Sigmoid colon (tissue), 4 donors: Measurements from ENCODE around the gene COL4A2.

Experiments used
- EP300 ChIP-seq, 4 donors: sonication (generic); formaldehyde crosslinking; IDR thresholded peaks; one replicate each; pipeline ENCODE4 v1.6.1; 2017; ENCODE audit warnings: antibody characterized with exemption in 4 of 4
- POLR2A ChIP-seq, 2 donors: fragments of 450-650 bp; IDR thresholded peaks; one replicate each; pipeline ENCODE4 v1.6.1; 2016; ENCODE audit warnings: antibody characterized with exemption in 2 of 2, mild to moderate bottlenecking in 2 of 2, moderate library complexity in 2 of 2
- POLR2AphosphoS5 ChIP-seq, 4 donors: sonication (generic); formaldehyde crosslinking; IDR thresholded peaks; one replicate each; pipeline ENCODE4 v1.6.1; 2017; ENCODE audit warnings: antibody characterized with exemption in 4 of 4
- TF ChIP-seq, protein P1 (sequence below), 4 experiments: fragments of 450-650 bp in 3 of 4; fragments of 200-600 bp in 1 of 4; IDR thresholded peaks; one replicate each; pipeline ENCODE4 v1.5.1; 2016 to 2019; ENCODE audit warnings: antibody characterized with exemption in 4 of 4, mild to moderate bottlenecking in 3 of 4, moderate library complexity in 2 of 4

DNA sequence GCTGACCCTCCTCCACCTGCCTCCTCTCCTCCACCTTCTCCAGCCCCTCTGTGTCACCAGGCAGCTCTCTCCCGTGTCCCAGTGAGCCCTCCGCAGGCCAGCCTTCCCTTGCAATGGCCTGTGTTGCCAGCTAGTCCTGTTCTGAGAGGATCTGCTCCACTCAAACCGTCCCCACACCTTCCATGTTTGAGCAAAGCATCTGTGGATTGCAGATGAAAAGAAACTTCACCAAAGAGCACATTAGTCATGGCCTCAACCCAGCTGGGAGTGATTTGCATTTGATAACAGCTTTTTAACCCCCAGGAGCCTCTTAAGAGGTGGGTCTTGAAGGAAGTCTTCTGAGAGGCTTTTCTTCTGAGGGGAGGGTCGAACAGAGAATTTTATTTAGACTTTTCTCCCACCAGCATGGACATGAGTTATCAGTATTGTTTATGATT lies 72.8 kb downstream of the COL4A2 start:
- TF ChIP-seq, protein P1, sequence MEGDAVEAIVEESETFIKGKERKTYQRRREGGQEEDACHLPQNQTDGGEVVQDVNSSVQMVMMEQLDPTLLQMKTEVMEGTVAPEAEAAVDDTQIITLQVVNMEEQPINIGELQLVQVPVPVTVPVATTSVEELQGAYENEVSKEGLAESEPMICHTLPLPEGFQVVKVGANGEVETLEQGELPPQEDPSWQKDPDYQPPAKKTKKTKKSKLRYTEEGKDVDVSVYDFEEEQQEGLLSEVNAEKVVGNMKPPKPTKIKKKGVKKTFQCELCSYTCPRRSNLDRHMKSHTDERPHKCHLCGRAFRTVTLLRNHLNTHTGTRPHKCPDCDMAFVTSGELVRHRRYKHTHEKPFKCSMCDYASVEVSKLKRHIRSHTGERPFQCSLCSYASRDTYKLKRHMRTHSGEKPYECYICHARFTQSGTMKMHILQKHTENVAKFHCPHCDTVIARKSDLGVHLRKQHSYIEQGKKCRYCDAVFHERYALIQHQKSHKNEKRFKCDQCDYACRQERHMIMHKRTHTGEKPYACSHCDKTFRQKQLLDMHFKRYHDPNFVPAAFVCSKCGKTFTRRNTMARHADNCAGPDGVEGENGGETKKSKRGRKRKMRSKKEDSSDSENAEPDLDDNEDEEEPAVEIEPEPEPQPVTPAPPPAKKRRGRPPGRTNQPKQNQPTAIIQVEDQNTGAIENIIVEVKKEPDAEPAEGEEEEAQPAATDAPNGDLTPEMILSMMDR (IDR thresholded peaks at IDR 0.05): no peak
- TF ChIP-seq POLR2AphosphoS5 (IDR thresholded peaks at IDR 0.05): no peak
- no peak for TF ChIP-seq POLR2A (IDR thresholded peaks at IDR 0.05)
- TF ChIP-seq EP300 (IDR thresholded peaks at IDR 0.05): no peak
